Measurements from ENCODE around the gene TLE6. TPM values are rescaled to one million over a fixed set of nuclear protein-coding genes. Genes with fewer than 3 reads are reported as not detected.

Gene TLE6
- polyA plus RNA-seq, 2 of the 4 experiments (the other 2 are of a cell fraction), result 3.1 to 4.2 TPM

- Histone ChIP-seq H3K9me3 (no peaks in the 10 kb centered on the region), H3K4me2 (no peak overlapping the region), H3K27ac (no peak overlapping the region), H3K4me1 (no peaks in the 10 kb centered on the region), H3K4me3 (no peak overlapping the region)
- POLR2A ChIA-PET, result no interaction called here
- DNase-seq (ENCODE audit: low read depth in 1 of 2, low spot score in 1 of 2), result no peak
- ATAC-seq, result no peak
- no peak for FAIRE-seq
- no peak for TF ChIP-seq ZFP36 (IDR thresholded peaks at IDR 0.05; ENCODE audit: borderline replicate concordance, partially characterized antibody)
- no peak for TF ChIP-seq FOSB (CRISPR knock-in tag; IDR thresholded peaks at IDR 0.05)
- no peak for TF ChIP-seq HES2 (IDR thresholded peaks at IDR 0.05)
- no peak for TF ChIP-seq RCOR1 (IDR thresholded peaks at IDR 0.05; ENCODE audit: low read depth, low read length)
- TF ChIP-seq RFX5 (IDR thresholded peaks at IDR 0.05), result no peak
- no peak for TF ChIP-seq BHLHE40 (IDR thresholded peaks at IDR 0.05; ENCODE audit: low read depth, low read length)
- TF ChIP-seq POLR2AphosphoS2 (conservative IDR thresholded peaks at IDR 0.05; ENCODE audit: low read length), result no peak
- no peak for TF ChIP-seq TFCP2L1 (CRISPR knock-in tag; IDR thresholded peaks at IDR 0.05)
- TF ChIP-seq ZSCAN20 (CRISPR knock-in tag; IDR thresholded peaks at IDR 0.05), result no peak
- TF ChIP-seq, protein P1, sequence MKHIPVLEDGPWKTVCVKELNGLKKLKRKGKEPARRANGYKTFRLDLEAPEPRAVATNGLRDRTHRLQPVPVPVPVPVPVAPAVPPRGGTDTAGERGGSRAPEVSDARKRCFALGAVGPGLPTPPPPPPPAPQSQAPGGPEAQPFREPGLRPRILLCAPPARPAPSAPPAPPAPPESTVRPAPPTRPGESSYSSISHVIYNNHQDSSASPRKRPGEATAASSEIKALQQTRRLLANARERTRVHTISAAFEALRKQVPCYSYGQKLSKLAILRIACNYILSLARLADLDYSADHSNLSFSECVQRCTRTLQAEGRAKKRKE (CRISPR knock-in tag; IDR thresholded peaks at IDR 0.05; ENCODE audit: low read depth), result no peak
- TF ChIP-seq NPAS2 (CRISPR knock-in tag; IDR thresholded peaks at IDR 0.05; ENCODE audit: borderline replicate concordance), result no peak
- no peak for TF ChIP-seq EHF (CRISPR knock-in tag; IDR thresholded peaks at IDR 0.05)
- CTCF ChIA-PET, result interaction anchor here (0.8 kb wide), 1 partner anchor 45 kb away, joined by 3 read pairs; no protein-coding TSS in a partner anchor
- 80% methylated on average over 5 of the region's 7 CpGs for WGBS (ENCODE audit: missing lambda C conversion rate)
Measured at GRCh38 chr19:3003046-3003445, 25.7 kb downstream of the TLE6 start.

GRCh38 chr19:3004522-3004921 is 27.2 kb downstream of the TLE6 start:
- 78% methylated on average over 4 of the region's 4 CpGs for WGBS (ENCODE audit: missing lambda C conversion rate)
- TF ChIP-seq ESRRA (IDR thresholded peaks at IDR 0.05; ENCODE audit: borderline replicate concordance, low read length) (no peak), TP53 (CRISPR knock-in tag; IDR thresholded peaks at IDR 0.05) (no peak), HES2 (IDR thresholded peaks at IDR 0.05) (no peak), RARB (CRISPR knock-in tag; IDR thresholded peaks at IDR 0.05) (no peak), EHF (CRISPR knock-in tag; IDR thresholded peaks at IDR 0.05) (no peak), FOXS1 (CRISPR knock-in tag; IDR thresholded peaks at IDR 0.05) (no peak), NPAS2 (CRISPR knock-in tag; IDR thresholded peaks at IDR 0.05; ENCODE audit: borderline replicate concordance) (no peak), RCOR1 (IDR thresholded peaks at IDR 0.05; ENCODE audit: low read depth, low read length) (no peak), CEBPB (IDR thresholded peaks at IDR 0.05) (no peak), PHF8 (IDR thresholded peaks at IDR 0.05; ENCODE audit: borderline replicate concordance, low read depth) (no peak), JUN (IDR thresholded peaks at IDR 0.05) (no peak), RFX5 (IDR thresholded peaks at IDR 0.05) (no peak)
- FAIRE-seq, result no peak
- no peaks in the 10 kb centered on the region for H3K4me1 ChIP-seq
- ATAC-seq, result no peak
- H3K4me3 ChIP-seq, result no peak overlapping the region
- ChIA-PET CTCF (no interaction called here), POLR2A (interaction anchor here (0.6 kb wide), 1 partner anchor 34 kb away, joined by 7 read pairs; no protein-coding TSS in a partner anchor)
- H3K9me3 ChIP-seq, result no peaks in the 10 kb centered on the region
- DNase-seq (ENCODE audit: low read depth in 1 of 2, low spot score in 1 of 2), result no peak
- no peak overlapping the region for H3K27ac ChIP-seq
- no peak overlapping the region for H3K4me2 ChIP-seq

DNA sequence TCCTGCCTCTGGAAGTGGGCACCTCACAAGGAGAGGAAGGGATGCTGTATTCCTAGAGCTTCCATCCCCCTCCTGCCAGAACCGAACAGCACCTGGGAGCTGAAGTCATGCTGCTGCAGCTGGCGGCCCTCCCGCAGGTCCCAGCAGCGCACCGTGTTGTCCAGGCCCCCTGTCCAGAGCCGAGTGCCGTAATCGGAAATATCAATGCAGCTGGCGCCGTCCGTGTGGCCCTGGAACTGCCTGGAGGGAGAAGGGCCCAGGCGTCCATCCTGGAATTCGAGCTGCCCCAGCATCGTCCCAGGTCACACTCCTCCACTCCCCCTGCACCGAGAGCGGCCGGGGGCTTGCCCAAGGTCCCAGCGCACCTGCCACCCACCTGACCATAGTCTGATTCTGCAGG is 28.0 kb downstream of the TLE6 start:
- CTCF ChIA-PET, result interaction anchor here (1.2 kb wide), 3 partner anchors 12 to 70 kb away, joined by 3 to 4 read pairs (median 3); no protein-coding TSS in a partner anchor
- DNase-seq (ENCODE audit: low read depth in 1 of 2, low spot score in 1 of 2) (no peak), ATAC-seq (no peak), FAIRE-seq (no peak)
- WGBS (ENCODE audit: missing lambda C conversion rate), result no CpG with 5 or more reads among the region's 18 CpGs
- Histone ChIP-seq H3K4me3 (no peak overlapping the region), H3K4me1 (no peaks in the 10 kb centered on the region), H3K4me2 (no peak overlapping the region), H3K9me3 (no peaks in the 10 kb centered on the region), H3K27ac (no peak overlapping the region)
- no peak for TF ChIP-seq ELK1 (IDR thresholded peaks at IDR 0.05; ENCODE audit: low read depth, low read length)
- no peak for TF ChIP-seq KDM1A (IDR thresholded peaks at IDR 0.05; ENCODE audit: low read depth)
- TF ChIP-seq PHF8 (IDR thresholded peaks at IDR 0.05; ENCODE audit: borderline replicate concordance, low read depth), result no peak
- no peak for TF ChIP-seq KDM5A (IDR thresholded peaks at IDR 0.05)
- no peak for TF ChIP-seq HOXB13 (CRISPR knock-in tag; IDR thresholded peaks at IDR 0.05; ENCODE audit: low read depth)
- TF ChIP-seq, protein P2, sequence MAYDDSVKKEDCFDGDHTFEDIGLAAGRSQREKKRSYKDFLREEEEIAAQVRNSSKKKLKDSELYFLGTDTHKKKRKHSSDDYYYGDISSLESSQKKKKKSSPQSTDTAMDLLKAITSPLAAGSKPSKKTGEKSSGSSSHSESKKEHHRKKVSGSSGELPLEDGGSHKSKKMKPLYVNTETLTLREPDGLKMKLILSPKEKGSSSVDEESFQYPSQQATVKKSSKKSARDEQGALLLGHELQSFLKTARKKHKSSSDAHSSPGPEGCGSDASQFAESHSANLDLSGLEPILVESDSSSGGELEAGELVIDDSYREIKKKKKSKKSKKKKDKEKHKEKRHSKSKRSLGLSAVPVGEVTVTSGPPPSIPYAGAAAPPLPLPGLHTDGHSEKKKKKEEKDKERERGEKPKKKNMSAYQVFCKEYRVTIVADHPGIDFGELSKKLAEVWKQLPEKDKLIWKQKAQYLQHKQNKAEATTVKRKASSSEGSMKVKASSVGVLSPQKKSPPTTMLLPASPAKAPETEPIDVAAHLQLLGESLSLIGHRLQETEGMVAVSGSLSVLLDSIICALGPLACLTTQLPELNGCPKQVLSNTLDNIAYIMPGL (CRISPR knock-in tag; IDR thresholded peaks at IDR 0.05; ENCODE audit: borderline replicate concordance), result no peak
- no peak for TF ChIP-seq CHD4 (IDR thresholded peaks at IDR 0.05; ENCODE audit: borderline replicate concordance)
- TF ChIP-seq ESRRA (IDR thresholded peaks at IDR 0.05; ENCODE audit: borderline replicate concordance, low read length), result no peak
- TF ChIP-seq HEYL (CRISPR knock-in tag; IDR thresholded peaks at IDR 0.05), result no peak
- no peak for TF ChIP-seq SREBF2 (IDR thresholded peaks at IDR 0.05)
- no peak for TF ChIP-seq ZNF302 (CRISPR knock-in tag; IDR thresholded peaks at IDR 0.05)
- TF ChIP-seq RCOR1 (IDR thresholded peaks at IDR 0.05; ENCODE audit: low read depth, low read length), result no peak
- TF ChIP-seq CHD2 (IDR thresholded peaks at IDR 0.05; ENCODE audit: low read length, partially characterized antibody), result no peak
- no peak for TF ChIP-seq NFE2L2 (conservative IDR thresholded peaks at IDR 0.05; ENCODE audit: low read length)
- POLR2A ChIA-PET, result interaction anchor here (0.6 kb wide), 1 partner anchor 34 kb away, joined by 7 read pairs; no protein-coding TSS in a partner anchor
